Measurements from ENCODE around the gene TMEM203. TPM values are rescaled to one million over a fixed set of nuclear protein-coding genes. Genes with fewer than 3 reads are reported as not detected.

TMEM203 gene
- total RNA-seq, 1 experiment from 2014 or later: 57.6 TPM

DNA sequence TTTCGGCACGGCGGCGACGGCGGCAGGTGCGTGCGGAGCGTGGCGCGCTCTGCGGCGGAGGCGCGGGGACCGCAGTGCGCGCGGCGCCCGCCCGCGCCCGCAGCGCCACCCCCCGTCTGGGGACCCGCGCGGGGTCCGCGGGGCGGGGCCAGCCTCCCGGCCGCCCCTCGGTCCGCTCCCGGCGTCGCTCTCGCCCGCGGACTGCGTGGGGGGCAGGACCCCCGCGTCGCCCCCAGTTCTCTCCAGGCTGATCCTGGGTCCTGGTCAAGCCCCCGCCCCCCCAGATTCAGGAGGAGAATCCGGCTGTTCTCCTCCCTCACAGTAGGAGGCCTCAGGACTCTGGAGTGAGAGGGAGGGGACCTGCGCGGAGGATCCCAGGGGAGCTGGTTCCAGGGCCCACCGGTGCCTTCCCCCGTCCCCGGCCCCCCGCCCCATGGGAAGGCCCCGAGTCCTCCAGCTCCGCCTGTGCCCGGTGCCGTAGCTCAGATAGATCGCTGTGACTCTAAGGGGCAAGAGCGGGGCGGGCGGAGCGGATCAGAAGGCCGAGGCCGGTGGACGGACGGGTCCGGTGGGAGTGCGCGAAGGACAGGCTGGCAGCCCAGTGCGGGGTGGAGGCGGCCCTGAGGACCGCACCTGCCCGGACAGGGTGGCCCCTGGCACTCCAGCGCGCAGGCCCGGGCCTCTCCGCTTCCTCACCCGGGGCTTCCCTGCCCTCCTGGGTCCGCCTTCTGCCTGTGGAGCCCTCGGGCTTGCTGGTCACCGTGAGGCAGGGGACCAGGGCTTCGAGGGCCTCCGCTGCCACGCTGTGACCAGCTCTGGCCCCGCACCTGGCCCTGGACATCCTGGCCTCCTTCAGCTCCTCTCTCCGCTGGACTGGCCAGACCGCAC, 17.0 kb upstream of the TMEM203 start, which contains the start of gene RNF208:
Gene RNF208, minus strand, starts transcription at position 51 of the 888 bp plus-strand sequence. CDS start 1,028 bp downstream, outside the sequence.
- no peak for DNase-seq (ENCODE audit: low read depth)
- in situ Hi-C loops (cut with HindIII; ENCODE audit: low pct_unique_long_range_greater_than_20kb, low sequenced_read_pairs): no loop called here

DNA sequence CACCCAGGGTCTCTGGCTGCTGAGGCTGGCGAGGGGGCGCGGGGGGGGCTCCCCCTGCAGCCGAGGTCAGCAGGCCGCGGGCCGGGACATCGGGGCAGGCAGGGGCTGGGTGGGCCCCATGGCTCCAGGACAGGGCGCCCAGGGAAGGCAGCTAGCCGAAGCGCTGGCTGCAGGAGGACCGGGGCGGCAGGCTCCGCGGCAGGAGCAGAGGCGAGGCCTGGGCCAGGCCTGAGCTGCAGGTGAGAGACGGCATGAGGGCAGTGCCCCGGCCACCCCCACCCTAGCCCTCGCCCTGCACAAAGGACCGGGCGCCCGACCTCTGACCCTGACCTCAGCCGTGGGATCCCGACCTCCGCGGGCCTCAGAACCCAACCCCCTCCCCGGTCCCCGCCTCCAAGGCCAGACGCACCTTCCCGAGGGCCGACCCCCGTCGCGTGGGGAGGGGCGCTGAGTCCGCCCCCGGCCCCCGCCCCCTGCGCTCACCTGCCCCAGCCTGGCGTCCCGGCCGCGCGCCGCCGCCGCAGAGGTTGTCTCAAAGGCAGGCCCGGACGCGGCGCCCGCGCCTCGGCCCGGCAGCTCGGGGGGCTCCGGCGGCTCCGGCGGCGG, 16.2 kb upstream of the TMEM203 start:
- DNase-seq (ENCODE audit: low read depth): no peak
- in situ Hi-C loops (cut with HindIII; ENCODE audit: low pct_unique_long_range_greater_than_20kb, low sequenced_read_pairs): no loop called here

DNA sequence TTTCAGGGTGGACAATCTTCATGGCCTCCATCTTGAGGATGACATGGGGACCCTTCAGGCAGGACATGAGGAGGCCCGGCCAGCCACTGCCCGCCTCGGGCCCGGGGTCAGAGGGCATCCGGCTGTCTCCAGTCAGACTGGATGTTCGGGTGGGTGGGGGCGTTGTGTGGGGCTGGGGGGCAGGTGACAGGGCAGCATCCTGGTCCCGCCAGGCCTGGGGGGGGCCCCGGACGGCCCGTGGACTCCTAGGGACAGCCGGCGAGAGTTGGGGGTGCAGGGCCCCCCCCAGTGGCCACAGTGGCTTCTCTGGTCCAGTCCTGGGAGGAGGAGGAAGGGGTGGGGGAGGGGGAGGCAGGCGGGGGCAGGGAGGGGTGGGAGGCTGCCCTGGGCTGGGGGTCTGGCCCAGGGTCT, 15.7 kb upstream of the TMEM203 start:
- in situ Hi-C loops (cut with HindIII; ENCODE audit: low pct_unique_long_range_greater_than_20kb, low sequenced_read_pairs): no loop called here
- DNase-seq (ENCODE audit: low read depth): no peak

DNA sequence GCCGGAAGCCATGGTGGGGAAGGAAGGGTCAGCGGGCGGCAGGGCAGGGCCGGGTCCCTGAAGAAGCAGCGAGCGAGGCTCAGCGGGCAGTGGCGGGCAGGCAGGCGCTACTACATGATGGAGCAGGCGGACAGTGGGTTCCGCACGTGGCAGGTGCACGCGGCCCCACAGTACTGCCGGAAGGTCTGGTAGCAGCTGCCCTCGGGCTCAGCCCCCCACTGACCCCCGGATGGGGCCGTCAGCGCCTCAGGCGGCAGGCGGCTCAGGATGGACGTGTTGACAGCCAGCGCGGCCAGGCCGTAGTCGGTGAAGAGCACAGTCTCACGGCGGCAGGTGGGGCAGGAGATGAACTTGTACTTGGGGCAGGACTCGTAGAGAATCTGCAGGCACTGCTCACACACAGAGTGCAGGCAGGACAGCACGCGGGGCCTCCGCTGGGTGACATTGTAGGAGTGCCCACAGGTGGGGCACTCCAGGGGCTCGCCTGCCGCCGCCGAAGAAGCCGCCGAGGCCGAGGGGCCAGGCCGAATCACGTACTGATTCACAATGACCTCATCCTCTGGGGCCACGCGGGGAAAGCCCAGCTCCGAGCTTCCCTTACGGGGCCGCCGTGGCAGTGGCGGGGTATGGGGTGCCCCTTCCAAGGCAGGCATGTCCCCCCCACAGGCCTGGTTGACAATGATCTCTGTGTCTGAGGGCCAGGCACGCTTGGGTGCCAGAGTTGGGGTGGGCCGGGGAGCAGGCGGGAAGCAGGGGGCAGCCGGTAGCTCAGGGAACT, 15.1 kb upstream of the TMEM203 start:
- no peak for DNase-seq (ENCODE audit: low read depth)
- in situ Hi-C loops (cut with HindIII; ENCODE audit: low pct_unique_long_range_greater_than_20kb, low sequenced_read_pairs): no loop called here

DNA sequence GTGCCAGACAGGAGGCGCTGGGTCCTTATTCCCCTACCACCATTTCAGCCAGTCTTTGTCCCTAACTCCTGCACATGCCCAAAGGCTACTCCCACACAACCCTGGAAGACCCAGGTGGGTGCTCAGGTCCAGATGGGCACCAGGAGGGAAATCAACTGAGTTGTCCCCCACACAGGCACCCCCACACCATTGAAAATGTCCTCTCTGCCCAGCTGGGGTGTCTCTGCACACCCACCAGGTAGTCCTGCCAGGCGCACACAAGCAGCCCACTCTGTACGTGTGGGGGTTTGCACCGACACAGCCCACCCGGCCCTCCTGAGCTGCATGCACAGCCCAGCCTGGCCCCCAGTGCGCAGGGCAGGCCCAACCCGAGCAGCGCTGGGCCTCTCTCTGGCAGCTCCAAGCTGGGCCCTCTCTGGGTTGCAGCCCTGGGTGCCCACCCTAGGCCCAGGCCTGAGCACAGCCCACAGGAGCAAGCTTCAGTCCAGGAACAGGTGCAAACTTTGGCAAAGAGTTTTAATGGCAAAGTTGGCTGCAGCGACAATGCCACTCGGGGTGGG, 14.4 kb upstream of the TMEM203 start:
- in situ Hi-C loops (cut with HindIII; ENCODE audit: low pct_unique_long_range_greater_than_20kb, low sequenced_read_pairs): no loop called here
- no peak for DNase-seq (ENCODE audit: low read depth)

DNA sequence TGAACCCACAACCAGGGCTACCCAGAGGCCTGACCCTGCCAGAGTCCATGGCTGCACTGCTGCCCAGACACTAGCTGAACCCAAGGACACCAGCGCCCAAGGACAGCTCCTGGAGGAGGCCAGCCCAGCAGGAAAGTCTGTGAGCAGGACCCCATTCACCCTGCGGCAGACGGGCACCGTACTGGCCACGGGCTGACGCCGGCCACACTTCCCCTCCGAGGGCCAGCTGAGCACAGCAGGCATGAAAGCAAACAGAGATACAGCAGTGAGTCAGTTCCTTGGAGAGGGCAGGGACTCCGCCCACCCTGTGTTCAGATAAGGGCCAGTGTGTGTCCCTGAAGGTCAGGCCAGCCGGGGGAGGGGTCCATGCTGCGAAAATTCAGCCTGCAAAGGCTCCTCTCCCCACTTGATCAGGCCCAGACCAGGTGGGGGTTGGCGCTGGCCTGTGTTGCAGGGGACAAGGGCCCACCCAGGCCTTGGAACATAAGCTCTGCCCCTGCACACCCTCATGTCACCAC, 13.4 kb upstream of the TMEM203 start:
- in situ Hi-C loops (cut with HindIII; ENCODE audit: low pct_unique_long_range_greater_than_20kb, low sequenced_read_pairs): no loop called here
- peak; percentile 73 for DNase-seq (ENCODE audit: low read depth)

DNA sequence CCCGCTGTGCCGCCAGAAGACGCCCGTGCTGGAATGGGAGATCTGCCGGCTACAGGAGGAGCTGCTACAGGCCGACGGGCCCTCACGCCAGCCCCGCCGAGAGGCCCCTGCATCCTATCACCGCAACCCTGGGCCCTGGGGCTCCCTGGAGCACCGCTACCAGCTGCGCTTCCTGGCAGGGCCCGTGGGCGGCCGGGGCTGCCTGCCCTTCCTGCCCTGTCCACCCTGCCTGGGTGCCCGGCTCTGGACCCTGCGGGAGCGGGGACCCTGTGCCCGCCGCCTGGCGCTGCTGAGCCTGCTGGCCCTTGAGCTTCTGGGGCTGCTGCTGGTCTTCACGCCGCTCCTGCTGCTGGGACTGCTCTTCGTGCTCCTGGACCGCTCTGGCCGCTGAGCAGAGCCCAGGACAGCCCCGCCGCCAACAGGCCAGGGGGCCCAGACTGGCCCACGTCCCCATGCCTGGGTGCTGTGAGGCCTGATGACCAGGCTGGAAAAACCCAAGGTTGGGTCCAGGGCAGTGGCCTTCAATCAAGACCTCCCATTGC, 12.8 kb upstream of the TMEM203 start:
- in situ Hi-C loops (cut with HindIII; ENCODE audit: low pct_unique_long_range_greater_than_20kb, low sequenced_read_pairs): no loop called here
- DNase-seq (ENCODE audit: low read depth): no peak

DNA sequence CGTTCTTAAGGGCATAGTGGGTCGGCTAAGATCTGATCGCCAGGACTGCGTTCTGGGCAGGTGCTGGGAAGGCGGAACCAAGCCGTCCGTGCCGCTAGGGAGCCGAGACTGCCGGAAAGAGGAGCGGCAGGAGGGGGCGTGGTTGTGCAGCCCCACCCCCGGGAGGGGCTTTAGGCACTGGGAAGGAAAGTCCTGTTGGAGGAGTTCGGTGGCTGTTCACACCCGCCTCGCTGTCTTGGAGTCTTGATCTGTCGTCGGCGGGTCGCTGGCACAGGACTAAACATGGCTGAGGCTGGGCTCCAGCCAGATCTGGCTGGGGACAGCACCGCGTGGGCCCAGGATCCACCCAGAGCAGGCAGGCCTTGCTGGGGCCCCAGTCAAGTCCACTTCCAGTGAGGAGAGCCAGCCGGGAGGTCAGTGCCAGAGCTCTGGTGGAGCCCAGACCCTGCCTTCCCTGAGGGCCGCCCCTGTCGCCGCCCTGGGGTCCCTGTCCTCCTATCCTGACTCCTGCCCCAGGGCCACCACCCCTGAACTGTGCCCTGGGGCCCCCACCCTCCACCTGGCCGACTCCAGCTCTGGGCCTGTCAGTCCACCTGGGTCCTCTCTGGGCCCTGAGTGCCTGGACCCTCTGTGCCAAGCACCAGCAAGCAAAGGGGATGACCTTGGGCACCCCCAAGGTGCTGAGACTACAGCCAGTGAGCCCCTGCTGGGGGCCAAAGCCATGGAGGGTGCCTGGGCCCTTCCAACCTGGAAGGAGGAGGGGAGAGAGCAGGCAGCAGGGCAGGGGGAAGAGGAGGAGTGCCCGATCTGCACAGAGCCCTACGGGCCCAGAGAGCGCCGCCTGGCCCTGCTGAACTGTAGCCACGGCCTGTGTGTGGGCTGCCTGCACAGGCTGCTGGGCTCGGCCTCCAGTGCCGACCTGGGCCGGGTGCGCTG, 12.1 kb upstream of the TMEM203 start:
- peak; percentile 85 for DNase-seq (ENCODE audit: low read depth)
- in situ Hi-C loops (cut with HindIII; ENCODE audit: low pct_unique_long_range_greater_than_20kb, low sequenced_read_pairs): no loop called here

DNA sequence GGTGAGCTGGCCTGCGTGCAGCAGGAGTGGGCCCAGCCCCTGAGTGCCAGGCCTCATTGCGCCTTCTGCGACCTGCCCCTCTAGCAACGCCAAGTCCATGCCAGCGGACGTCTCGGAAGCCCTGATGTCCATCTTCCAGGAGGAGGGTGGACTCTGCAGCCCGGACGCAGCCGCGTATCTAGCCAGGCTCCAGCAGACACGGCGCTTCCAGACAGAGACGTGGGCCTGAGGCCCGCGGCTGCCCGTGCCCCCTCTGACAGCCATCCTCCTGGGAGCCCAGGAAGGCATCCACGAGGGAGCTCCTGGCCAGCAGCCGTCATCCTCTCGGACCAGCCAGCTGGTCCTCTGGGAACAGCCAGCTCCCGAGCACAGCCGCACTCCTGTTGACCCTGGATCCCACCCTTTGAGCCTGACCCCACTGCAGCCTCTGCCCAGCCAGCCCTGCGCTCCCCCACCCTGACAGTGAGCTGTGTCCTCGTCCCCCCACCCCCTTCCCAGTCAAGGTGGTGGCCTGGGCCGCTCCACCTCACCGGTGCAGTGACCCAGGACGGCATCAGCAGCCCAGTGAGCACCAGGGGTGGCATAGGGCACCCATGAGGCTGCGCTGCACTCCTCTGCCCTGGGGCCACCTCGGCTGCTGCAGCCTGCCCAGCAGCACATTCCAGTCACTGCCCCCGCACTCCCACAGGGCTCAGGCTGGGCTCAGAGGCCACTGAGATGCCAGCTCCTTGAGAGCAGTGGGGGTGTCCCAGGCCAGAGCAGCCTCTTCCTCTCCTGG, 10.9 kb upstream of the TMEM203 start:
- no peak for DNase-seq (ENCODE audit: low read depth)
- in situ Hi-C loops (cut with HindIII; ENCODE audit: low pct_unique_long_range_greater_than_20kb, low sequenced_read_pairs): no loop called here

DNA sequence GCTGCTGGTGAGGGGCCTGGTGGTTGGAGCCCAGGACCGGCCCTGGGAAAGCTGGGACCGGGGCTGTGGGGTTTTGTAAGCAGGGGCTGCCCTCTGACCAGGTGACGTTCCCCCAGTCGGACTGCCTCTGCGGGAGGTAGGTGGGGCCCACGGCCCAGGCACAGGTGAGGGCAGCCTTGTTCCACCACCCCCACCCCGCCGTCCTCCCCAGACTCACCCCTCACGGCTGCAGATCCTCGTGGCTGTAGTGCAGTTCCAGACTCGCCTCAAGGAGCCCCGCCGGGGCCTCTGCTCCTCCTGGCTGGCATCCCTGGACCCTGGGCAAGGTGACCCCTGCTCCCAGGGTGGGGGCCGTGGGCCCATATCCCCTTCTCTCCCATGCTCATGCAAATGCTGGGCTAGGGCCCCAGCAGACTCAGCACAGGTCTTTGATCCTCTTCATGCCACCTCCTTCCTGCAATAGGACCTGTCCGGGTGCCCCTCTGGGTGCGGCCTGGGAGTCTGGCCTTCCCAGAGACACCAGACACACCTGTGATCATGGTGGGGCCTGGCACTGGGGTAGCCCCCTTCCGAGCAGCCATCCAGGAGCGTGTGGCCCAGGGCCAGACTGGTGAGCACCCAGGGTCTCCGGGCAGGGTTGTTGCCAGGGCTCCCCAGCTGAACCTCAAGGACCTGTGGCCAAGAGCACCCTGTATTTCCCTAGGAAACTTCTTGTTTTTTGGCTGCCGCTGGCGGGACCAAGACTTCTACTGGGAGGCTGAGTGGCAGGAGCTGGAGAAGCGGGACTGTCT, 9.9 kb upstream of the TMEM203 start:
- no peak for DNase-seq (ENCODE audit: low read depth)
- in situ Hi-C loops (cut with HindIII; ENCODE audit: low pct_unique_long_range_greater_than_20kb, low sequenced_read_pairs): no loop called here

DNA sequence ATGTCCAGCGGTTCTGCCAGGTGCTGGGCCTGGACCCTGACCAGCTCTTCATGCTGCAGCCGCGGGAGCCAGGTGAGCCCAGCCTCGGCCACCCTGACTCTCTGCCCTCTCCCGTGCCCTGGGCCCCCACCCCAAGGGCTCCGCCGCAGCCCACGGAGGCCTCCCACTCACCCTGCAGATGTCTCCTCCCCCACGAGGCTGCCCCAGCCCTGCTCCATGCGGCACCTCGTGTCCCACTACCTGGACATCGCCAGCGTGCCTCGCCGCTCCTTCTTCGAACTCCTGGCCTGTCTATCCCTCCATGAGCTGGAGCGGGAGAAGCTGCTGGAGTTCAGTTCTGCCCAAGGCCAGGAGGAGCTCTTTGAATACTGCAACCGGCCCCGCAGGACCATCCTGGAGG, 9.2 kb upstream of the TMEM203 start:
- DNase-seq (ENCODE audit: low read depth): no peak
- in situ Hi-C loops (cut with HindIII; ENCODE audit: low pct_unique_long_range_greater_than_20kb, low sequenced_read_pairs): no loop called here

DNA sequence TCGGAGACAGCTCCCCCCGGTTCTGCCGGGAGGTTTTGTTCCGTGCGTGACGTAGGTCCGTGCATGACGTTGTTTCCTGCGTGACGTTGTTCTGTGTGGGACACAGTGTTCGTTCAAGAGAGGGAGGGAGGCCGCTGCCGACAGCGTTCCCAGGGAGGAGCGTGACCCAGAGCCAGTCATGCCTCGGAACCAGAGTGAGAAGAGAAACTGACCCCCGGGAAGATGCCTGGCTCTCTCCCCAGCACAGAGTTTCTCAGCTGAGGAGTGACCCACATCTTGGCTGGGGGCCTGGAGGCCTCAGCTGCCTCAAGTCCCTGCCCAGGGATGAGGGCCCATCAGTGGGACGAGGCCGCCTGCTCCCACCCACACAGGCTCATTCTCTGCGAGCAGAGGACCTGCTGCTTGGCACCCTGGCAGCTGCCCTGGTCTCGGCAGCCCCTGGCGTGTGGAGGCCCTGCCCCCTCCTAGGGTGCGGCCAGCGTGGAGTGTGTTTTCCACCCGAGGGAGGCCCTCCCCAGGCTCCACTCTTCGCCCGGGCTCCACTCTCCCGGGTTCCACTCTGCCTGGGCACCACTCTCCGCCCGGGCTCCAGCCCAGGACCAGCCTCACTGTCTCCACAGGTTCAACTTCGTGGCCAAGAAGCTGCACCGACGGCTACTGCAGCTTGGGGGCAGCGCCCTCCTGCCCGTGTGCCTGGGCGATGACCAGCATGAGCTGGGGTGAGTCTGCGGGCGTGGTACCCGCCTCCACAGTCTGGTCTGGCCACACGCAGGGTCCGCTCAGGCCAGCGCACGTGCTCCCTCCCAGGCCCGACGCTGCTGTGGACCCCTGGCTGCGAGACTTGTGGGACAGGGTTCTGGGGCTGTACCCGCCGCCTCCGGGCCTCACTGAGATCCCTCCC, 8.0 kb upstream of the TMEM203 start:
- no peak for DNase-seq (ENCODE audit: low read depth)
- in situ Hi-C loops (cut with HindIII; ENCODE audit: low pct_unique_long_range_greater_than_20kb, low sequenced_read_pairs): no loop called here

DNA sequence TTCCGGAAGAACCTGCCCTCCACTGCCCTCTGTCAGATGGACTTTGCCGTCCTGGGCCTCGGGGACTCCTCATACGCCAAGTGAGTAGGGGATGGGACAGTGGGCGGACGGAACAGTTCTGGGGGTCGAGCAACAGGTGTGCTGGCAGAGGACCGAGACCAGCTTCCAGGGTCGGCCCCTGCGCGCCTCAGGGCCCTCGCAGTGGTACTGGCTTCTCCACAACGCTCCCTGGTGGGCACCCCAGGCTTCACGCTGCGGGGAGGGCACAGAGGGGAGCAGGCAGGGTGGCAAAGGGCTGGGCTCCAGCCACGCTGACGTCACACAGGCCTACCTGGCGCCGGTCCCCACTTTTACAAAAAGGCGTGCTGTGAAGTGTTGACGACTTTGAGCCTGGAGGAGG, 7.1 kb upstream of the TMEM203 start:
- DNase-seq (ENCODE audit: low read depth): no peak
- in situ Hi-C loops (cut with HindIII; ENCODE audit: low pct_unique_long_range_greater_than_20kb, low sequenced_read_pairs): no loop called here

DNA sequence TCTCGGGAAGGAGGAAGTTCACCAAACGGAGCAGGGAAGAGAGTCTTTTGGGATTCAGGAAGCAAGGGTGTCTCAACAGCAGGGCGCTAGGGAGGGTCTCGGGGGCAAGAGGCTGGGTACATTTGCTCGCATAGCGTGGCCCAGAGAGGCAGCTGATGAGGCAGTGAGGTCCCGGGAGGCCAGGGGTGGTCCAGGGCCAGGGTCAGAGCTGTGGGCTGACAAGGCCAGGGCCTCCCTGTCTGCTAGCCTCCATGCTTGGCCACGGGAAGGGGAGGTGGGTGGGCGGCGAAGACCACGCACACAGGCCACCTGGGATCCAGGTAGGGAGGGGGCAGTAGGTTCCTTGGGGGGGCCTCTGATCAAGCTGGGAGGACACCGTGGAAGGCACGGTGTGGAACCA, 6.1 kb upstream of the TMEM203 start:
- DNase-seq (ENCODE audit: low read depth): no peak
- in situ Hi-C loops (cut with HindIII; ENCODE audit: low pct_unique_long_range_greater_than_20kb, low sequenced_read_pairs): no loop called here

DNA sequence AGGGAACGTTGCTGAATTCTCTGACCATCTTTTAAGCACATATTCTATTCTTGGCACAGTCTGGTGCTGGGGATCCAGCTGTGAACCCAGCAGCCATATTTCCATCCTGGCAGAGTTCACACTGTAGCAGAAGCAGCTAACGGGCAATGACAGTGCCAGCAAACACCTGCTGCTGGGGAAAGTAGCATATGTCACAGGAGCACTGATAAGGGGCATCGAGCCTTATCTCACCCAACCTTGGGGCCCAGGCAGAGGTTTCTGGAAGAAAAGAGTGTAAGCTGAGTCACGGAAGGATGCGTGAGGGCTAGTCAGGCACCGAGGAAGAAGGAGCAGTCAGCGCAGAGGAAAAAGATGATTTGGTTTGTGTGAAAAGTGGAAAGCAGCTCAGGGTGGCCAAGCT, 1.2 kb upstream of the TMEM203 start:
- in situ Hi-C loops (cut with HindIII; ENCODE audit: low pct_unique_long_range_greater_than_20kb, low sequenced_read_pairs): no loop called here

More for the DNA sequence above, 1.2 kb upstream of the TMEM203 start:
- no peak for DNase-seq (ENCODE audit: low read depth)
